Measurements from ENCODE around the gene PPM1L.

DNA sequence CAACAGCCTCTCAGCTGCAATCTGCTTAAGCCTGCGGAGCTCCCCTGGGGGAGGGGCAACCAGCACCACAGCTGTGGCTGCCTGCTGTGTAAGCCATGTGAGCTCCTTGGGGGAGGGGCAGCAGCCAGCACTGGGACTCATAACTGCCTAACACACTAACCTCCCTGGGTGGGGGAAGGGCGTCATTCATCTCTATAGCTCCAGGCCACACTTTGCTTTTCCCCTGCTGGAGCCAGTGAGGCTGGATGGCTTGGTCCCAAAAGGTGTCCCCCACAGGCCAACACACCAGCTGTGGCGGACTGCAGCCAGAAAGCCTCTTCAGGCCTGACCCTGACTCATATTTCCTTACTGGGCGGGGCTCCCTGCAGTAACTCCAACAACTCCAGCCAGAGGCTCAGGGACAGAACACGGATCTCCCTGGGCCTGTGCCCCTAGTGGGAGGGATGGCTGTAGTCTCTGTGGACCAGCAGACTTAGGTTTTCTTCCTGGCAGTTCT lies 129.8 kb downstream of the PPM1L start:
- TF ChIP-seq, protein P1, sequence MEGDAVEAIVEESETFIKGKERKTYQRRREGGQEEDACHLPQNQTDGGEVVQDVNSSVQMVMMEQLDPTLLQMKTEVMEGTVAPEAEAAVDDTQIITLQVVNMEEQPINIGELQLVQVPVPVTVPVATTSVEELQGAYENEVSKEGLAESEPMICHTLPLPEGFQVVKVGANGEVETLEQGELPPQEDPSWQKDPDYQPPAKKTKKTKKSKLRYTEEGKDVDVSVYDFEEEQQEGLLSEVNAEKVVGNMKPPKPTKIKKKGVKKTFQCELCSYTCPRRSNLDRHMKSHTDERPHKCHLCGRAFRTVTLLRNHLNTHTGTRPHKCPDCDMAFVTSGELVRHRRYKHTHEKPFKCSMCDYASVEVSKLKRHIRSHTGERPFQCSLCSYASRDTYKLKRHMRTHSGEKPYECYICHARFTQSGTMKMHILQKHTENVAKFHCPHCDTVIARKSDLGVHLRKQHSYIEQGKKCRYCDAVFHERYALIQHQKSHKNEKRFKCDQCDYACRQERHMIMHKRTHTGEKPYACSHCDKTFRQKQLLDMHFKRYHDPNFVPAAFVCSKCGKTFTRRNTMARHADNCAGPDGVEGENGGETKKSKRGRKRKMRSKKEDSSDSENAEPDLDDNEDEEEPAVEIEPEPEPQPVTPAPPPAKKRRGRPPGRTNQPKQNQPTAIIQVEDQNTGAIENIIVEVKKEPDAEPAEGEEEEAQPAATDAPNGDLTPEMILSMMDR (IDR thresholded peaks at IDR 0.05; ENCODE audit: borderline replicate concordance, extremely low read depth, low read length, poor library complexity, severe bottlenecking): no peak
- no peak for TF ChIP-seq EZH2 (IDR thresholded peaks at IDR 0.05; ENCODE audit: borderline replicate concordance, low read depth, low read length, severe bottlenecking)
